Measurements from ENCODE around the gene SYNPR.

GRCh38 chr3:63532521-63532920 is 254.4 kb downstream of the SYNPR start:
- TF ChIP-seq POLR2A (IDR thresholded peaks at IDR 0.05): no peak
- no peak for TF ChIP-seq CTCF (IDR thresholded peaks at IDR 0.05)
- no peak for TF ChIP-seq POLR2AphosphoS5 (IDR thresholded peaks at IDR 0.05)
